SK-N-SH (cell line): ENCODE measurements around the gene YPEL3.

Source experiments
- CTCF ChIP-seq: fragments of 200-600 bp; sonication (generic); IDR thresholded peaks from 2 replicates; pipeline ENCODE4 v1.6.1; 2017; ENCODE audit warnings: antibody characterized with exemption, mild to moderate bottlenecking, moderate library complexity
- MAX ChIP-seq: IDR thresholded peaks from 2 replicates; pipeline ENCODE4 v1.4.0; 2012; ENCODE audit warnings: low read depth
- POLR2AphosphoS5 ChIP-seq: IDR thresholded peaks from 2 replicates; pipeline ENCODE4 v1.6.1; 2012; ENCODE audit warnings: low read depth, low read length
- USF2 ChIP-seq: fragments of 150-350 bp; IDR thresholded peaks from 2 replicates; pipeline ENCODE4 v1.6.1; 2017; ENCODE audit warnings: antibody characterized with exemption, low read length, low read depth, borderline replicate concordance
- ZBTB33 ChIP-seq: IDR thresholded peaks from 2 replicates; pipeline ENCODE4 v1.4.0; 2012; ENCODE audit warnings: low read depth, borderline replicate concordance

- TF ChIP-seq USF2 (no peak), CTCF (no peak), ZBTB33 (no peak), POLR2AphosphoS5 (no peak; the same call in 1 of the 2 replicates), MAX (no peak)
Measured at GRCh38 chr16:30084096-30084815, 11.8 kb downstream of the YPEL3 start.
